GM08714 (cell line): ENCODE measurements around the gene FPR1.

Source experiments
- H3K4me3 ChIP-seq: fragments of 200-500 bp; sonication (Bioruptor generic); 2 replicates; pipeline ENCODE4 v1.5.1; 2014; ENCODE audit warnings: mild to moderate bottlenecking, low read length, inconsistent platforms
- ZNF274 ChIP-seq: IDR thresholded peaks from 2 replicates; pipeline ENCODE4 v1.6.1; 2012; ENCODE audit warnings: mild to moderate bottlenecking, low read depth, low read length

Gene FPR1

GRCh38 chr19:51751655-51752054 lies at the start of gene FPR1:
Gene FPR1, minus strand, starts transcription at chr19:51751878. Its CDS starts 4,884 bp downstream, at chr19:51746994.
- H3K4me3 ChIP-seq, result no peak within 1 kb of the TSS
- no peak for TF ChIP-seq ZNF274

- TF ChIP-seq ZNF274, result no peak
- no peak overlapping the region for H3K4me3 ChIP-seq
Observed at GRCh38 chr19:51800473-51801244, 49.0 kb upstream of the FPR1 start.

GRCh38 chr19:51799774-51800472 lies 48.2 kb upstream of the FPR1 start:
- no peak overlapping the region for H3K4me3 ChIP-seq
- no peak for TF ChIP-seq ZNF274

GRCh38 chr19:51799034-51799773 lies 47.5 kb upstream of the FPR1 start:
- H3K4me3 ChIP-seq, result no peak overlapping the region
- no peak for TF ChIP-seq ZNF274

GRCh38 chr19:51798062-51798461 lies 46.4 kb upstream of the FPR1 start:
- TF ChIP-seq ZNF274, result no peak
- H3K4me3 ChIP-seq, result no peak overlapping the region

- H3K4me3 ChIP-seq, result no peak overlapping the region
- no peak for TF ChIP-seq ZNF274
Observed at GRCh38 chr19:51797480-51797879, 45.8 kb upstream of the FPR1 start.

- H3K4me3 ChIP-seq, result no peak overlapping the region
- no peak for TF ChIP-seq ZNF274
Observed at GRCh38 chr19:51796195-51796679, 44.6 kb upstream of the FPR1 start.

GRCh38 chr19:51794885-51795490 lies 43.3 kb upstream of the FPR1 start, which contains the start of gene FPR3:
Gene FPR3, plus strand, starts transcription at chr19:51795157. Its CDS starts 28,592 bp downstream, at chr19:51823749.
- H3K4me3 ChIP-seq, result no peak within 1 kb of the TSS
- no peak for TF ChIP-seq ZNF274

GRCh38 chr19:51793994-51794393 lies 42.3 kb upstream of the FPR1 start:
- TF ChIP-seq ZNF274, result no peak
- H3K4me3 ChIP-seq, result no peak overlapping the region

GRCh38 chr19:51792932-51793331 lies 41.3 kb upstream of the FPR1 start:
- no peak for TF ChIP-seq ZNF274
- H3K4me3 ChIP-seq, result no peak overlapping the region

GRCh38 chr19:51789061-51789795 lies 37.5 kb upstream of the FPR1 start:
- no peak for TF ChIP-seq ZNF274
- H3K4me3 ChIP-seq, result no peak overlapping the region

- no peak for TF ChIP-seq ZNF274
- no peak overlapping the region for H3K4me3 ChIP-seq
Observed at GRCh38 chr19:51788029-51788428, 36.4 kb upstream of the FPR1 start.
